ENCODE results near the gene MRPL54. TPM values are rescaled to one million over a fixed set of nuclear protein-coding genes. Genes with fewer than 3 reads are reported as not detected.
A peak's percentile ranks its signal among the peaks of the same experiment; 100 is the strongest.
"Not testable (repeated sequence)": the region's sequence is repeated elsewhere in the genome, so short reads cannot be mapped to it uniquely, and the experiment has no call there.

Gene MRPL54
- total and polyA plus RNA-seq, 9 donors, result 14.5 to 113 (median 64.4) TPM

DNA sequence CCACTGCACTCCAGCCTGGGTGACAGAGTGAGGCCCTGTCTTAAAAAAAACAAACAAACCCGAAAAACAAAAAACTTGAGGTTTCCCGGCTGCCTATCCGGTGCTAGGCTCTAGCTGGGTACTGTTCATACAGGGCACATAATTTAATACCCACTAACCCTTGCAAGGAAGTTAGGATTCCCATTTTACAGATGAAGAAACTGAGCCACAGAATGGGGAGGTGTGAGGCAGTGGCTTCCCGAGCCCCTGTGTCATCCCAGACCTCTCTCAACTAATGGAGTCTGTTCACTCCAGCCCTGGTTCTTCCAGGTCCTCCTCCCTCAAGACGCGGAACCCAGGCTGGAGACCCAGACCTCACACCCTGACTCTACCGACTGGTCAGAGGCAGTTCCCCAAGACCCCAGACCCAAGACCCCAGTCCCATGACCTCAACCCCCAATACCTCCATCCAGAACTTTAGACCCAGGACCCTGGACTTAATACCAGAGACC lies 1.6 kb upstream of the MRPL54 start:
- whole genome bisulfite sequencing, 3 donors, result 22 to 25% (median 23%) methylated on average over 7 of the region's 7 CpGs
- H3K4me1 ChIP-seq (ENCODE audit: insufficient read depth), result peaks cover 3% of the 10 kb centered on the region
- peak overlapping the region; percentile 94 for H3K4me3 ChIP-seq
- H3K36me3 ChIP-seq, result no peaks in the 10 kb centered on the region
- H3K27ac ChIP-seq, result peak overlapping the region; percentile 22 to 60
- no peaks in the 10 kb centered on the region for H3K27me3 ChIP-seq
- no peaks in the 10 kb centered on the region for H3K9me3 ChIP-seq
- no peak for DNase-seq
- intact Hi-C loops (cut with DNase I), result no loop called here
- TF ChIP-seq POLR2A (IDR thresholded peaks at IDR 0.05) (no peak), EP300 (IDR thresholded peaks at IDR 0.05) (no peak)
- TF ChIP-seq, protein P1, sequence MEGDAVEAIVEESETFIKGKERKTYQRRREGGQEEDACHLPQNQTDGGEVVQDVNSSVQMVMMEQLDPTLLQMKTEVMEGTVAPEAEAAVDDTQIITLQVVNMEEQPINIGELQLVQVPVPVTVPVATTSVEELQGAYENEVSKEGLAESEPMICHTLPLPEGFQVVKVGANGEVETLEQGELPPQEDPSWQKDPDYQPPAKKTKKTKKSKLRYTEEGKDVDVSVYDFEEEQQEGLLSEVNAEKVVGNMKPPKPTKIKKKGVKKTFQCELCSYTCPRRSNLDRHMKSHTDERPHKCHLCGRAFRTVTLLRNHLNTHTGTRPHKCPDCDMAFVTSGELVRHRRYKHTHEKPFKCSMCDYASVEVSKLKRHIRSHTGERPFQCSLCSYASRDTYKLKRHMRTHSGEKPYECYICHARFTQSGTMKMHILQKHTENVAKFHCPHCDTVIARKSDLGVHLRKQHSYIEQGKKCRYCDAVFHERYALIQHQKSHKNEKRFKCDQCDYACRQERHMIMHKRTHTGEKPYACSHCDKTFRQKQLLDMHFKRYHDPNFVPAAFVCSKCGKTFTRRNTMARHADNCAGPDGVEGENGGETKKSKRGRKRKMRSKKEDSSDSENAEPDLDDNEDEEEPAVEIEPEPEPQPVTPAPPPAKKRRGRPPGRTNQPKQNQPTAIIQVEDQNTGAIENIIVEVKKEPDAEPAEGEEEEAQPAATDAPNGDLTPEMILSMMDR (IDR thresholded peaks at IDR 0.05), result no peak

DNA sequence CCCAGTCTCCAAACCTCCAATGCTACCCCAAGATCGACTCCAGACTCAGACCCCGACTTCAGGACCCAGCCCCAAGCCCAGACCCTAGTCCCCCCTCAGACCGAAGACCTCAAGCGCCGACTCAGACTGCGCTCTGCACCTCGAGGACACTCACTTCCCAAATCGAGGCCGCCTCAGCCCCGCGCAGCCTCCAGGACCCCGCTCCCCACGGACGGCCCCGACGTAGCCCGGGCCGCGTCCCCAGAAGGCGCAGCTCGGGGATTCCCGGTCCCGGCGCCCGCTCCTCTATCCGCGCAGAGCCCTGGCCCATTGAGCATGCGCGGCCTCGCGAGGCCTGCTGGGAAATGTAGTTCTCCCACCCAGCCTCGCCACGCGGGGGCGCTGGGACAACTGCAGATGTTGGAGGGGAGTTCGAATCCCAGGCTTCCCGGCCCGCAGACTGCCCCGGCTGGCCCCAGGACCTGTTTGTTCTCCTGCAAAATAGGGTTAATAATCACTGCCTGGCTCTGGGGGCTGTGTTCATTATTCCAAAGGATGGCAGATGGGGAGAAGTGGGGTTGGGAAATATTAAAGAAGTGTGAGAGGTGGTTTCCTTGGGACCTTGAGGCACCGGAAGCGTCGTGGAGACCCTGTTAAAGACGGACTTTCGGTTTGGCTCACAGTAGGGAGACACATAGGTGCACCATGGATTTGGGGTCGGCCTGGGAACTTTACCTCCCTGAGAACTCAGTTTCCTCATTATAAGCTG lies 926 bp upstream of the MRPL54 start, which contains the start of gene APBA3:
Gene APBA3 (minus strand): TSS at position 311 of the 748 bp plus-strand sequence. CDS start 1,428 bp downstream, outside the sequence.
- Histone ChIP-seq H3K9me3 (no peaks in the 10 kb centered on the region), H3K27me3 (no peaks in the 10 kb centered on the region), H3K4me3 (peak within 1 kb of the TSS; percentile 94), H3K4me1 (ENCODE audit: insufficient read depth) (peaks cover 3% of the 10 kb centered on the region), H3K27ac (peak within 1 kb of the TSS; percentile 95 to 98), H3K36me3 (no peaks in the 10 kb centered on the region)
- no peak for TF ChIP-seq EP300 (IDR thresholded peaks at IDR 0.05)
- TF ChIP-seq POLR2A (IDR thresholded peaks at IDR 0.05), result peak; percentile 71
- TF ChIP-seq, protein P1 (IDR thresholded peaks at IDR 0.05), result peak; percentile 45 to 86 (median 83)
- peak; percentile 89 to 96 (median 95) for DNase-seq
- WGBS, 3 donors, result 2 to 4% (median 2%) methylated on average over 45 of the region's 45 CpGs
- intact Hi-C loops (cut with DNase I), result no loop called here

DNA sequence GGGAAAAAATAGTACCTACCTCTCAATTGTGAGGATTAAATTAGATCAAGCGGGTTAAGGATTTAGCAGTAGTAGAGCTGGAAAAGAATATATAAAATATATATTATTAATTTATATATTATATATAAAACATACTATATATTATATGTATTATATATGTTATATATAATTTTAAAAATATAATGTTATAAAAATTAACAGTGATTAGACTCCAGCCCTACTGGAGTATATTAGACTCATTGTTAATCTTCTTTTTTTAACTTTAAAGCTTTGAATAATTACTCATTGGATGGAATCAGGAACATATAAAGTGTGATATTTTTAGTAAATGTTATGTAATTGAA lies 380 bp upstream of the MRPL54 start:
- Histone ChIP-seq H3K27ac (peak overlapping the region in 1 of 2 donors; percentile 98), H3K4me3 (no peak overlapping the region), H3K36me3 (no peaks in the 10 kb centered on the region), H3K27me3 (no peaks in the 10 kb centered on the region), H3K4me1 (ENCODE audit: insufficient read depth) (peaks cover 3% of the 10 kb centered on the region), H3K9me3 (no peaks in the 10 kb centered on the region)
- intact Hi-C loops (cut with DNase I), result no loop called here
- WGBS, 3 donors, result 53 to 70% (median 65%) methylated on average over 1 of the region's 1 CpG
- TF ChIP-seq EP300 (IDR thresholded peaks at IDR 0.05) (no peak), POLR2A (IDR thresholded peaks at IDR 0.05) (no peak)
- TF ChIP-seq, protein P1 (IDR thresholded peaks at IDR 0.05), result no peak
- DNase-seq, result no peak

DNA sequence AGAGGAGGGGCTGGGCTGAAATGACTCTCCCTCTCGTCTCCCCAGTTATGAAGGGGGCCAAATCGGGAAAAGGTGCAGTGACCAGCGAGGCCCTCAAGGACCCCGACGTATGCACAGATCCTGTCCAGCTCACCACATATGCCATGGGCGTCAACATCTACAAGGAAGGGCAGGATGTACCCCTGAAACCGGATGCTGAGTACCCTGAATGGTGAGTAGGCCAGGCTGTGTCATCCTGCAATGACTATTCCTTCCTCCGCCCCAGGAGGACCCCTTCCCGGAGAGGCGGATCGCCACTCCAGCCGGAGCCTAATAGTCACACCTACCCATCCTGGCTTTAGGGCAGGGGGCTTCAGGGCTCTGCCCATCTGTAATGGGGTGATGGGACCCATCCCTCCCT lies 2.6 kb downstream of the MRPL54 start:
- no peaks in the 10 kb centered on the region for H3K27me3 ChIP-seq
- peaks cover 3% of the 10 kb centered on the region for H3K4me1 ChIP-seq (ENCODE audit: insufficient read depth)
- H3K27ac ChIP-seq, result no peak overlapping the region
- DNase-seq, result peak in 1 of 5 donors; percentile 13
- no peaks in the 10 kb centered on the region for H3K9me3 ChIP-seq
- no peak overlapping the region for H3K4me3 ChIP-seq
- intact Hi-C loops (cut with DNase I), result no loop called here
- H3K36me3 ChIP-seq, result no peaks in the 10 kb centered on the region
- 86 to 92% (median 90%) methylated on average over 12 of the region's 12 CpGs for WGBS, 3 donors
- TF ChIP-seq POLR2A (IDR thresholded peaks at IDR 0.05) (no peak), EP300 (IDR thresholded peaks at IDR 0.05) (no peak)
- TF ChIP-seq, protein P1 (IDR thresholded peaks at IDR 0.05), result no peak

DNA sequence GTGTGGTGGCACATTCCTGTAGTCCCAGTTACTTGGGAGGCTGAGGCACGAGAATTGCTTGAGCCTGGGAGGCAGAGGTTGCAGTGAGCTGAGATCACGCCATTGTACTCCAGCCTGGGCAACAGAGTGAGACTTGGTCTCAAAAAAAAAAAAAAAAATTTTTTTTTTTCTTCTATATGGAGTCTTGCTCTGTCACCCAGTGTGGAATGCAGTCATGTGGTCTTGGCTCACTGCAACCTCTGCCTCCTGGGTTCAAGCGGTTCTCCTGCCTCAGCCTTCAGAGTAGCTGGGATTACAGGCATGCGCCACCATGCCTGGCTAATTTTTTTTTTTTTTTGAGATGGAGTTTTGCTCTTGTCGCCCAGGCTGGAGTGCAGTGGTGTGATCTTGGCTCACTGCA lies 3.3 kb downstream of the MRPL54 start:
- H3K27ac ChIP-seq; H3K4me1 ChIP-seq (ENCODE audit: insufficient read depth); H3K27me3 ChIP-seq; intact Hi-C loops (cut with DNase I); H3K4me3 ChIP-seq; H3K36me3 ChIP-seq; DNase-seq; H3K9me3 ChIP-seq: not testable (repeated sequence)
- WGBS, 3 donors, result 91 to 95% (median 92%) methylated on average over 5 of the region's 5 CpGs

All from ovary (tissue), 9 donors.